Measurements from ENCODE around the gene PCK2. TPM values are rescaled to one million over a fixed set of nuclear protein-coding genes. Genes with fewer than 3 reads are reported as not detected.

PCK2 gene
- total RNA-seq, 1 donor from 2014 or later: 66.0 TPM

Small RNA genes within 50 kb of the gene (microRNA-seq; reads per million reads assigned to microRNA genes)
- gene MIR7703 (ENCODE audit: unreplicated experiment): not detected

Other genes starting within 250 kb of the PCK2 start
- 19.1 and 19.6 TPM in 2 replicates for gene DHRS4, start 140.5 kb upstream of the PCK2 start, total RNA-seq
- 15.9 and 17.1 TPM in 2 replicates for gene DHRS4L2, start 105.4 kb upstream of the PCK2 start, total RNA-seq
- gene CARMIL3, start 42.3 kb upstream of the PCK2 start, total RNA-seq: 0.31 and 0.35 TPM in 2 replicates
- gene CPNE6, start 22.7 kb upstream of the PCK2 start, total RNA-seq: not detected in 2 replicates
- gene DCAF11, start 20.5 kb downstream of the PCK2 start, total RNA-seq: 50.2 and 52.8 TPM in 2 replicates
- 1.2 and 1.9 TPM in 2 replicates for gene NRL, start 20.6 kb downstream of the PCK2 start, total RNA-seq
- gene FITM1, start 36.3 kb downstream of the PCK2 start, total RNA-seq: 0.63 and 0.73 TPM in 2 replicates
- gene PSME1, start 41.9 kb downstream of the PCK2 start, total RNA-seq: 154 and 156 TPM in 2 replicates
- gene EMC9, start 47.3 kb downstream of the PCK2 start, total RNA-seq: 13.6 and 15.6 TPM in 2 replicates
- 86.2 and 91.8 TPM in 2 replicates for gene PSME2, start 52.3 kb downstream of the PCK2 start, total RNA-seq
- gene RNF31, start 53.2 kb downstream of the PCK2 start, total RNA-seq: 65.9 and 66.5 TPM in 2 replicates
- 58.9 and 62.5 TPM in 2 replicates for gene IRF9, start 67.0 kb downstream of the PCK2 start, total RNA-seq
- gene REC8, start 77.8 kb downstream of the PCK2 start, total RNA-seq: 8.1 and 11.5 TPM in 2 replicates
- 34.6 and 36.5 TPM in 2 replicates for gene IPO4, start 94.5 kb downstream of the PCK2 start, total RNA-seq
- 69.5 and 81.8 TPM in 2 replicates for gene TM9SF1, start 101.1 kb downstream of the PCK2 start, total RNA-seq
- not detected in 2 replicates for gene TSSK4, start 111.4 kb downstream of the PCK2 start, total RNA-seq
- gene CHMP4A, start 119.2 kb downstream of the PCK2 start, total RNA-seq: 38.1 and 45.3 TPM in 2 replicates
- 23.8 and 25.4 TPM in 2 replicates for gene MDP1, start 121.8 kb downstream of the PCK2 start, total RNA-seq
- gene NEDD8, start 138.1 kb downstream of the PCK2 start, total RNA-seq: 158 and 164 TPM in 2 replicates
- gene GMPR2, start 138.6 kb downstream of the PCK2 start, total RNA-seq: 61.7 and 68.7 TPM in 2 replicates
- 69.2 and 75.7 TPM in 2 replicates for gene TINF2, start 148.3 kb downstream of the PCK2 start, total RNA-seq
- 2.1 and 2.3 TPM in 2 replicates for gene TGM1, start 168.9 kb downstream of the PCK2 start, total RNA-seq
- gene RABGGTA, start 177.3 kb downstream of the PCK2 start, total RNA-seq: 26.1 and 30.8 TPM in 2 replicates
- gene DHRS1, start 205.5 kb downstream of the PCK2 start, total RNA-seq: 24.6 and 27.0 TPM in 2 replicates
- gene NOP9, start 205.5 kb downstream of the PCK2 start, total RNA-seq: 27.8 and 28.2 TPM in 2 replicates
- not detected in 2 replicates for gene CIDEB, start 213.7 kb downstream of the PCK2 start, total RNA-seq
- gene LTB4R2, start 215.8 kb downstream of the PCK2 start, total RNA-seq: 12.5 and 14.9 TPM in 2 replicates
- 10.0 and 11.3 TPM in 2 replicates for gene LTB4R, start 217.2 kb downstream of the PCK2 start, total RNA-seq
- 25.3 and 26.5 TPM in 2 replicates for gene ADCY4, start 240.8 kb downstream of the PCK2 start, total RNA-seq
- 0.78 and 1.3 TPM in 2 replicates for gene RIPK3, start 245.7 kb downstream of the PCK2 start, total RNA-seq

Data from osteocyte (in vitro differentiated cells).